Posterior cingulate gyrus (tissue), 11 donors: ENCODE results near the gene MYO3B.
"Not testable (repeated sequence)": the region's sequence is repeated elsewhere in the genome, so short reads cannot be mapped to it uniquely, and the experiment has no call there.

Source experiments
- DNase-seq, 10 donors: peaks; one replicate each; pipeline versions ENCODE4 v3.0.0 to v3.0.0-alpha.2; 2020 to 2021; ENCODE audit warnings: mixed read lengths in 3 of 10
- intact Hi-C: fragments of 100-400 bp; cut with DNase I; formaldehyde crosslinking; loops from one replicate; pipeline ENCODE4 v1.15.1; 2023

MYO3B gene

GRCh38 chr2:170578606-170579005 is 400.7 kb downstream of the MYO3B start:
- peak in 6 of 10 donors; percentile 20 to 80 (median 35) for DNase-seq

DNA sequence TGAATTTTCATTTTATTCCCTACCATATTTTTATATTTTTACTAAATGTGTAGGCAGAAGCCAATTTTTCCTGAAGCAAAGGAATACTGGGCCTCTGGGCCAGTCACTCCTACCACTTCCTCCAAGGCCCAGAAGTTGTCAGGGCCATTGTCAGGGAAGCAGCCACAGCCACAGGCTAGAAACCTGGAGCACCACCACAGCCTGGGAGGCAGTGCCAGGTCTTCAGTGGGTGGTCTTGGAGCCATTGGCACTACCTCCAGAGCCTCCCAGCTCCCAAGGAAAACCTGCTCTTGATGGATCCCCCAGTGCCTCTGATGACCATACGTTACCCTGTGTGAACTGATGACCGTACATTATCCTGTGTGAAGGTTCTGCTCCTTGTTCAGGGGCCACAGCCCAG is 401.6 kb downstream of the MYO3B start:
- DNase-seq, result no peak
- intact Hi-C loops, result no loop called here

More at GRCh38 chr2:170578606-170579005, 400.7 kb downstream of the MYO3B start:
- intact Hi-C loops, result no loop called here

DNA sequence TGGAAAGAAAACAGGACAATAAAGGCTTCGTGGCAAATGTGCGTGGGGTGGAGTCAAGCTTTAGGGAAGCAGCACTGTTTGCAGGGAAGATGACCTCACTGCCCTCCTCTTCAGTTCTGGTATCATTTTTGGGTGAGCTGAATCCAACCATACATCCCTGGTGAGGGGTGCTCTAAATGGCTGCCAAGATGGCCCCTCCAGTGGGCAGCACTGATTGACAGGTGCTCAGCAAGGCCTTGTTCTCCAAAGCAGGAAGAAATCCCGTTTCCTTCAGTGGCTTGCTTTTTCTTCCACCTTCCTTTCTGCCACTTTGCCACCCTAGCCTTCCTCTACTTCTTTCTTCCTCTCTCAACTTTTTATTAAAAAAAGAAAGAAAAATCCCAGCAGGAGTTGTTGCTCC is 404.4 kb downstream of the MYO3B start:
- intact Hi-C loops, result no loop called here
- no peak for DNase-seq

DNA sequence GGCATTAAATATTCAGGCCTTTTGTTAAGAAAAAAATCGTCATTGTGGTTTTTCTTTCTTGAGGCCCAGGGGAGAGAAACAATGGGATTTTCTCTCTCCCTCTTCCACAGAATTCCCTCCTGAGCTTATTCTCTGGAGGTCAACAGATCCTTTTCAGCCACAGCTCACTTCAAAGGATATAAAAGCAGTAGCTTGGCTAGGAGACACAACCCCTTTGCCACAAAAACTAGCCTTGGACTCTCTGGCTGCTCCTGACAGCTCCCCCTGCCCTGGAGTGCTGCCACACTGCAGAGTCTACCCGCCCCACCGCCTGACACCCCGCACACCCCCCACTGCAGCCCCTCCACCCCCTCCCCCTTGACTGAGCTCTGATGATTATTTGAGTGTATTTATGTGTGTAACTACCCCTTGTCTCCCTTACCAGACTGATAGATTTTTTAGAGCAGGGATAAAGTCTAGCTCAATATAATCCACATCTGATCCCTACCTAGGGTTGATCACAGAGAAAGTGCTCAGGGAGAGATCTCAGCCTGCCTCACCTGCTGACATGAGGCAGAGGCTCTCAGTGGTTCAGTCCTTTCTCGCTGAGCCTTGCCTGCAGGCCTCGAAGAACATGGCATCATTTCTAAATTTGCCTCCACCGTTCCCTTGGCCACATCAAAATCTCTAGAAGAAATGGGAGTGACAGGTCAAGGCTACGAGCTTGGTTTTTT is 405.0 kb downstream of the MYO3B start:
- peak in 1 of 10 donors; percentile 62 for DNase-seq

GRCh38 chr2:170585067-170585466 is 407.1 kb downstream of the MYO3B start:
- DNase-seq, result no peak

More for the DNA sequence above, 405.0 kb downstream of the MYO3B start:
- intact Hi-C loops, result no loop called here

DNA sequence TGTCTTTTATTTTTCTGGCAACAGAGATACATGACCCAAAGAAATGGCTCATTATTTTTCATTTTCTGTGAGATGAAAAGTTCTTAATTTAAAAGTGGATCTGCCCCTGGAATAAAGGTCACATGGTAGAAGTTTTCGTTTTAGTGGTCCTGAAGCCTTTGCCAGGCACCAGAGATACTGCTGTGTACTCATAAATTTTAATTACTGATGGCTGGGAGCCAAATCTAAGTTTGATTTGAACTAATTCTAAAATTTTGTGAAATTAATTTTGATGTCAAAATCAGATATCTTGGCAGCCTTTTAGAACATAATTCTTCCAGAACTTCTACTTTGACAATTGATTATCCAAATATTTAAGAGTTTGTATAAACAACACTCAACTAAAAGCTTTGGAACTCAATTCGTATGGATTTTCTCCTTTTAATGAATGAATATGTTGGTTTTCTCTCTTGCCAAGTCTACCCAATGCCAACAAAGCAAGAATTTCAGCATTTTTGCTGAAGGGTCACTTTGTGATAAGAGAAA is 408.7 kb downstream of the MYO3B start:
- intact Hi-C loops, result no loop called here
- no peak for DNase-seq

More at GRCh38 chr2:170585067-170585466, 407.1 kb downstream of the MYO3B start:
- intact Hi-C loops, result no loop called here

- intact Hi-C loops, result no loop called here
Observed at GRCh38 chr2:170587117-170587516, 409.2 kb downstream of the MYO3B start.

GRCh38 chr2:170587922-170588321 is 410.0 kb downstream of the MYO3B start:
- intact Hi-C loops, result no loop called here
- no peak for DNase-seq

More at GRCh38 chr2:170587117-170587516, 409.2 kb downstream of the MYO3B start:
- DNase-seq, result no peak

DNA sequence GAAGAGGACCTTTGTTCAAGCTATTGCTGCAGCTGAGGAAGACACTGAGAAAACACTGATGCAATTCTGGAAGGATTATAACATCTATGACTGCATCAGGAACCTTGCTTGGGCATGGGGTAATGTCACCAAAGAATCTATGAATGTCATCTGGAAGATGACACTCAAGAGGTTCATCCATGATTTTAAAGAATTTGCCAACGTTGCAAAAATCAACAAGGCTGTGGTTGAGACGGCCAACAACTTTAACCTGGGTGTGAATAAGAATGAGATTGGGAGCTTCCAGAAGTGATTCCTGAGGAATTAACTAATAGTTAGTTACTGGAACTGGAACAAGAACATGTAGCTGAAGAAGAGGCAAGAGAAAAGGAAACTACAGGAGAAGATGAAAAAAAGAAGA is 410.8 kb downstream of the MYO3B start:
- intact Hi-C loops, result no loop called here
- no peak for DNase-seq

DNA sequence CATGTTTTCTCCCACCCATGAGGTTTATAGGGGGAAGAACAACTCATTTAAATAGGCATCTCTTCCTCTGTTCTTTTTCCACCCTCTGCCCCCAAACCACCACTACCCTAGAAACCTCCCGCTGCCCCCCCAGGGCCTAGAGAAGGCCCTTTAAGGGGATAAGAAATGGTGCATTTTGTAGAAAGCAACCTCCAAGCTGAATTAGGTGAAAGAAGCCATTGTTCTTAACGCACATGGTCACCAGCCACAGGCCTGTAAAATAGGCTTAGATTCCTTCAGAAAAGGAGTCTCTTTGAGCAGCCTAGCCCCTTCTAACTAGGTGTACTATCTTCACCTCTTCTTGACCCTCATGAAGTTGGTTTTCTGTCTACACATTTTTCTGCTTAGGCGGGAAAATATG is 418.6 kb downstream of the MYO3B start:
- DNase-seq, result no peak
- intact Hi-C loops, result no loop called here

DNA sequence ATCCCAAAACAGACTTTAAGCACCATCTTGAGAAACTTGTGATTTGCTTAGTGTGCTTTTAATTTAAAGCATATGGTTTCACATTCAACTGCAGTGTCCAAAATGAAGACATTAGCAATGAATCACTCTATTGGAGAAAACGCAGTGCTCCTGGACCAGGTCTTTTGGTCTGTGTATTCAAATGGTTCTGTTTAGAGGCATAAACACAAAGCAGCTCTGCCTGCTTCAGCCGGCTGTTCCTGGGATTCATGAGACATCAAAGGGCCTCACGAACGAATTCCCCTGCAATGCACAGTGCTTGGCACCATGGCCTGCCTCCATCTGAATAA is 420.1 kb downstream of the MYO3B start:
- no peak for DNase-seq
- intact Hi-C loops, result no loop called here

GRCh38 chr2:170601489-170601888 is 423.5 kb downstream of the MYO3B start:
- no peak for DNase-seq
- intact Hi-C loops, result no loop called here

DNA sequence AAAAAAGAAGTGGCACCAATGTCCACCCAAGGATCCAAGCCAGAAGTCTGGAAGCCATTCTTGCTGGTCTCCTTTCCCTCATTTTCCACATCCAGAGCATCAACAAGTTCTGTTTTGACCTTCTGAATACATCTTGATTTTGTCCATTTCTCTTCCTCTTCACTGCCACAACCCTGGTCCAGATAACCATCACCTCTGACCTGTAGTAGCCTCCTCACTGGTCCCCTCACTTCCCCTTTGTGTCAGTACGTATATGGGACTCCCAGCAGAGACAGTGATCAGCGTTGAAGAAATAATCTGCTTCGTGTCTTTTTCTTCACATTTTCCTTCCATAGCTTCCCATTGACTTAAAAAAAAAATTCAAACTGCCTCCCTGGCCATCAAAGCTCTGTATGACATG is 427.9 kb downstream of the MYO3B start:
- intact Hi-C loops, result no loop called here
- no peak for DNase-seq

DNA sequence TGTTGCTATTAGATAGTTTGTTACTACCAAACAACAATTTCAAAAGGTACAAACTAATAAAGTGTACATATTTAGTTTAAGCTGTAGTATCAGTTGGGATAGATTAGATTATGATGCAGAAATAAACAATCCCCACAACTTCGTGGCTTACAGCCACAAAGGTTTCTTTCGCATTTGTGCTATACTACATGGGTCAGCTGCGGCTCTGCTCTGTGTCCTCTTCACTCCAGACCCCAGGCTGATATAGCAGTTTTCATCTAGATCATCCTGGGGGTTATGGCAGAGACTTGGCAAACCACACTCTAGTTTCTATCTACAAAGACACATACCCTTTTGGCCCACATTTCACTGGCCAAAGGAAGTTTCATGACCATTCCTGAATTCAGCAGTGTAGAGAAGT is 429.2 kb downstream of the MYO3B start:
- intact Hi-C loops, result no loop called here
- DNase-seq, result no peak

- intact Hi-C loops, result no loop called here
- no peak for DNase-seq
Observed at GRCh38 chr2:170610615-170611014, 432.7 kb downstream of the MYO3B start.

- DNase-seq, intact Hi-C loops: not testable (repeated sequence)
Observed at GRCh38 chr2:170618948-170619347, 441.0 kb downstream of the MYO3B start.

- DNase-seq, intact Hi-C loops: not testable (repeated sequence)
Observed at GRCh38 chr2:170635094-170635493, 457.1 kb downstream of the MYO3B start.

DNA sequence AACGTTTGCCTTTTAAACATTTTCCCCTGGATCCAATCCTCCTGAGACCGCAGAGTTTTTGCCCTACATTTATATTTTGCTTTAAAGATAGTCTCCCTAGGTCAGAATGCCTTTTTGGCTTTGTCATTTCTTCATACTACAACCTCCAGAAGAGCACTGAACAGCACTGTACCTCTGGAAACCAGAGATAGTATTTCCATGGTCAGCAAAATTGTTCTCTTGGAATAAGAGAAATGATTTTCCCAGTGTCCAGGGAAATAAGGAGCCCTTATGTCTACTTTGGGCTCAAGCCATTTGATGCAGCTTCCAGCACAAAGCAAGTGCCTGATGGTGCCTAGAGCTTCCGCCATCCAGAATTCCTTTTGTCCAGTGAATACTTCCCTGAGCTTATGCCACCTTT is 461.7 kb downstream of the MYO3B start:
- intact Hi-C loops, result no loop called here
- DNase-seq, result no peak

GRCh38 chr2:170641961-170642360 is 464.0 kb downstream of the MYO3B start:
- intact Hi-C loops, result no loop called here

DNA sequence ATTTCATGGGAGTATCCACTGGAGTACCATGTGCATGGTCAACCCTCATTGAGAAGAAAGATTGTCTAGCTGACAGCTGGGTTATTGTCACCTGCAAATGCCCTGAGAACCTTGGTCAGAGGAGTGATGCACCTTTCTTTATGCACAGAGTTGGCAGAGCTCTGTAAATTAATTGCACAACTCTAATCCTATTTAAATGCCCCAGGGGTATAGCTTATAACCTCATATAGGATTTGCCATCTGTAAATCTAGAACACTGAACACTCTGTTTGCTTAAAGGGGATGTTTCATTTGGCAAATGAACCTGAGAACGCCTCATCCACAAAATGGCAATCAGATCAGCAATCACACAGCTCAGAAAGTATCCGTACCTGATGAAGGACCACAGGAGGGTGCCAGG is 465.4 kb downstream of the MYO3B start:
- intact Hi-C loops, result no loop called here
- DNase-seq, result no peak

More at GRCh38 chr2:170641961-170642360, 464.0 kb downstream of the MYO3B start:
- no peak for DNase-seq

- DNase-seq, result no peak
- intact Hi-C loops, result no loop called here
Observed at GRCh38 chr2:170647741-170648436, 469.9 kb downstream of the MYO3B start.
